ENCODE results near the gene BICC1.

Gene BICC1

DNA sequence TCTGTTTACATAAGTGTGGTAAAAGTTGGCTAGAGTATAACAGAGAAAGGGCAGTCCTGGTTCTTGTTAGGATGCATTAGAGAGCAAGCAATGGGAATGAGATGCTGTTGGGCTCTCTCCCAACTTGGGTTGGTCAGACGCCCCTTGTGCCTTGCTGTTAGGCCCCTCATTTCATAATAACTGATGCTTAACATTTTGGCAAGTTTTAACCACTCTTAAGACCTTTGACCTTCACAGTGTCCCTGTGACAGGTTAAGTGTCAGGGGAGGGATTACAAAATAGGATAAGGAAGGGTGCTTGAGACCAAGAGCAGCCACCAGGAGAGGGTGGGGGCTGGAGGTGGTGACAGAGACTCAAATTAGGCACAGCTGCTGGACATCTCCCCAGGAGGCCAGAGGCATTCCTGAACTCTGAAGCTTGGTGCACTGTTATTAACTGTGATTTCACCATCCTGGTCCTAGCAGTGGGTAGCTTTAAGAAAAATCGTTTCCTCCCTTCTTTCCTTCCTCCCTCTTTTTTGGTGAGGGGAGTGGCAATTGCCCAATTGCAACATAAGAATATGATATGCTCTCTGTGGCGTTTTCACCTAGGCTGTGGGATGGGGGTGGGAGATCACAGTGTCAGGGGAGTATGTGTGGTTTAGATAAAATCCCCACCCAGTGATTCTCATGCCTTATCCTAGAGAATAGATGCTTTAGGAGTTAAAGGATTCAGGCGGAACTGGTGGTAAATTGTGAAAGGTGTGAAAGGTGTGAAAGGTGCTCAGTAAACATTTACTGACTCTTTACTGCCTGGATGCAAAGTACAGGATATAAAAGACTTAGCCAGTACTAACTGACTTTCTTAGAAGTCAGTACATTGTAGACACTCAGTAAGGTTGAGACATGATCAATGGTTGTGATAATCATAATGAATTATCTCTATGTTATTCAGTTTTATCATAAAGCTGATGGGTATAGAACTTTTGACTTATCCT is 270.5 kb downstream of the BICC1 start:
- in situ Hi-C loops (cut with HindIII; ENCODE audit: low pct_unique_long_range_greater_than_20kb, low sequenced_read_pairs): no loop called here
- TF ChIP-seq JUND (IDR thresholded peaks at IDR 0.05; ENCODE audit: low read depth): no peak
- DNase-seq (ENCODE audit: low read depth in 1 of 2, low spot score in 1 of 2): no peak

DNA sequence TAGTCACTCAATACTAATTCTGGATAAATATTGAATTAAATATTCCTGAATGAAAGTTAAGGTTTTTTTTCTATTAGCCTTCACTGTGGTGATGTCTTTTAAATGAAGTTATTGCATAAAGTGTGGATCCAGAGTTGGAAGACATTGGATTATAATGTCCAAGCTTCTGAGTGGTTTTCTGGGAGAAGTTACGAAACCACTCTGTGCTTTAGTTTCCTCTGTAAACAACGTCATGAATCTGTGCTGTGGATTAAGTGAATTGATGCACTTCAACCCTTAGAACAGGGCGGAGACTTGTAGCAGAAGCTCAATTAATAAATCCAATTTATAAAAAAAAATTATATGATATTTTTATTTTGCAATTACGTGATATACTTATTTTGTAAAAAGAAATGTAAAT is 271.7 kb downstream of the BICC1 start:
- in situ Hi-C loops (cut with HindIII; ENCODE audit: low pct_unique_long_range_greater_than_20kb, low sequenced_read_pairs): no loop called here
- DNase-seq (ENCODE audit: low read depth in 1 of 2, low spot score in 1 of 2): no peak
- TF ChIP-seq JUND (IDR thresholded peaks at IDR 0.05; ENCODE audit: low read depth): no peak

DNA sequence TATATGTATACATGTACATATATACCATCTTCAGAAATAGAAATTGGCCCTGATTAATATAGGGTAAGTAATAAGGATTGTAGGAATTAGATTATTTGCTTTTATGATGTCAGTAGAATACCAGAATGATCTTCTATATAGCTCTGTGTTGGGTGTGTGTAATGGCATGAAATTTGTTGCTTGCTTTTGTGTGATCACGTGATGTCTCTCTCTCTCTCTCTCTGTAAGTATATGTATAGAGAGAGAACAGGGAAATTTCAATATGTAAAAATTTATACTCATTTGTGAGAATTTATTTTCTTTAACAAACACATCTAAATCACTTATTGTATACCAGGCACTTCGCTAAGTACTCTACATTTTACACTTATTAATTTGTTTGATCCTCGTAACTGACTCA is 272.7 kb downstream of the BICC1 start:
- no peak for DNase-seq (ENCODE audit: low read depth in 1 of 2, low spot score in 1 of 2)
- in situ Hi-C loops (cut with HindIII; ENCODE audit: low pct_unique_long_range_greater_than_20kb, low sequenced_read_pairs): no loop called here
- no peak for TF ChIP-seq JUND (IDR thresholded peaks at IDR 0.05; ENCODE audit: low read depth)

DNA sequence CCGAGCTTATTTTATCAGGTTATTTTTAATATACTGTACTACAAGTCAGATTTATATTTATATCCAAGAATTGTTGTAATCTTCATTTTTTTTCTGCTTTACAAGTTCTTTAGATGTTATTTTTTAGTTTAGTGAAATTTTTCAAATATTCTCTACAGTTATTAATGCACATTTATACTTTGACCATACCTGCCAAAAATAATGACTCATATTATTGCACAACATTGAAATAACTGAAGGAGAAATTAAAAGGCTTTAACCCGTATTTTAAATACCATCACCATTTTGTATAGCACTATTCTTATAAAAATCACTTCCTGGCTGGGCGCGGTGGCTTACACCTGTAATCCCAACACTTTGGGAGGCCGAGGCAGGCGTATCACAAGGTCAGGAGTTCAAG is 278.5 kb downstream of the BICC1 start:
- no peak for TF ChIP-seq JUND (IDR thresholded peaks at IDR 0.05; ENCODE audit: low read depth)
- in situ Hi-C loops (cut with HindIII; ENCODE audit: low pct_unique_long_range_greater_than_20kb, low sequenced_read_pairs): no loop called here
- DNase-seq (ENCODE audit: low read depth in 1 of 2, low spot score in 1 of 2): no peak

GRCh38 chr10:58795560-58795959 is 282.9 kb downstream of the BICC1 start:
- in situ Hi-C loops (cut with HindIII; ENCODE audit: low pct_unique_long_range_greater_than_20kb, low sequenced_read_pairs): no loop called here
- no peak for DNase-seq (ENCODE audit: low read depth in 1 of 2, low spot score in 1 of 2)
- TF ChIP-seq JUND (IDR thresholded peaks at IDR 0.05; ENCODE audit: low read depth): no peak

GRCh38 chr10:58796242-58796641 is 283.6 kb downstream of the BICC1 start:
- in situ Hi-C loops (cut with HindIII; ENCODE audit: low pct_unique_long_range_greater_than_20kb, low sequenced_read_pairs): no loop called here
- TF ChIP-seq JUND (IDR thresholded peaks at IDR 0.05; ENCODE audit: low read depth): no peak
- no peak for DNase-seq (ENCODE audit: low read depth in 1 of 2, low spot score in 1 of 2)

- in situ Hi-C loops (cut with HindIII; ENCODE audit: low pct_unique_long_range_greater_than_20kb, low sequenced_read_pairs): no loop called here
- no peak for TF ChIP-seq JUND (IDR thresholded peaks at IDR 0.05; ENCODE audit: low read depth)
- no peak for DNase-seq (ENCODE audit: low read depth in 1 of 2, low spot score in 1 of 2)
Measured at GRCh38 chr10:58796824-58797223, 284.2 kb downstream of the BICC1 start.

DNA sequence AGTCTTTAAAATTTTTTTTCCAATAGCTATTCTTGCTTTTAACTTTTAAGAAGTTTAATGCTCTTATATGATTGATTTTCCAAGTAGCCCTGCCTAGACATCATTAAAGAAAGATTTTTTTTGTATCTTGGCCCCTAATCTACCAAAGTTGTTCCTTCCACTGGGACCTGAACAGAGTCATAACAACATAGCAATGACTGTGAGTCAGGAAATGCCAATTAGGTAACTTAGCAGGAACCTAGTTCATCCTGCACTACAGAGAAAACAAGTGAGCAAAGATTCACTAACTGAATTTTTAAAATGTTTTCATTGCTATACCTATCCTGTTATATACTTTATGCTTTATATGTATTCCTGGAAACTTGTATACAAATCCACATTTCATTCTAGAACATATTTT is 284.7 kb downstream of the BICC1 start:
- TF ChIP-seq JUND (IDR thresholded peaks at IDR 0.05; ENCODE audit: low read depth): no peak
- DNase-seq (ENCODE audit: low read depth in 1 of 2, low spot score in 1 of 2): no peak
- in situ Hi-C loops (cut with HindIII; ENCODE audit: low pct_unique_long_range_greater_than_20kb, low sequenced_read_pairs): no loop called here

- in situ Hi-C loops (cut with HindIII; ENCODE audit: low pct_unique_long_range_greater_than_20kb, low sequenced_read_pairs): no loop called here
- no peak for DNase-seq (ENCODE audit: low read depth in 1 of 2, low spot score in 1 of 2)
- TF ChIP-seq JUND (IDR thresholded peaks at IDR 0.05; ENCODE audit: low read depth): no peak
Measured at GRCh38 chr10:58802047-58802446, 289.4 kb downstream of the BICC1 start.

GRCh38 chr10:58806323-58806722 is 293.7 kb downstream of the BICC1 start:
- in situ Hi-C loops (cut with HindIII; ENCODE audit: low pct_unique_long_range_greater_than_20kb, low sequenced_read_pairs): no loop called here
- no peak for DNase-seq (ENCODE audit: low read depth in 1 of 2, low spot score in 1 of 2)
- no peak for TF ChIP-seq JUND (IDR thresholded peaks at IDR 0.05; ENCODE audit: low read depth)

DNA sequence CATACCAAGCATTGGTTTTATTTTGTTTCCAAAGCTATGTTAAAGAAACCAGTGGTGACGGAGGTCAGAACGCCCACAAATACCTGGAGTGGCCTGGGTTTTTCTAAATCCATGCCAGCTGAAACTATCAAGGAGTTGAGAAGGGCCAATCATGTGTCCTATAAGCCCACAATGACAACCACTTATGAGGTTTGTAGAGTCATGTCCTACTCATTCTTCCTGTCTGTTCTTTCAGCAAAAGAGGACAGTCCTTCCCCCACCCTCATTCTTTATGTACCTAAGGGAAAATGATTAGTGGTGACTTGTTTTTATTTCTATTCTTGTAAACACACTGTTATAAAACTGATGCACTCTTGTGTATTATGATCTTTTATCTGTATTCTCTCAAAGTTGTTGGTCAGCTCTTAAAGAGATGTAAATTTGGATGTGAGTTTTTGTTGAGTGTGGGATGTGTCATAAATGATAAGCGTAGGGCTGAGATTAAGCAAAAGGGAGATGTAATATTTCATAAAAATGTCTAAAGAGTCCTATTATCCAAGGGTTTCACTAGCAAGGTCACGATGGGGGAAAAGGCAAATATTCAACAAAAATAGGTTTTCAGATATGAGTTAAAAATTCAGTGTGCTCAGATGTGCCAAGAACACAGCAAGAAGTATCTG is 294.4 kb downstream of the BICC1 start:
- no peak for TF ChIP-seq JUND (IDR thresholded peaks at IDR 0.05; ENCODE audit: low read depth)
- no peak for DNase-seq (ENCODE audit: low read depth in 1 of 2, low spot score in 1 of 2)
- in situ Hi-C loops (cut with HindIII; ENCODE audit: low pct_unique_long_range_greater_than_20kb, low sequenced_read_pairs): no loop called here

- no peak for TF ChIP-seq JUND (IDR thresholded peaks at IDR 0.05; ENCODE audit: low read depth)
- in situ Hi-C loops (cut with HindIII; ENCODE audit: low pct_unique_long_range_greater_than_20kb, low sequenced_read_pairs): no loop called here
- no peak for DNase-seq (ENCODE audit: low read depth in 1 of 2, low spot score in 1 of 2)
Measured at GRCh38 chr10:58807629-58808022, 295.0 kb downstream of the BICC1 start.

- no peak for TF ChIP-seq JUND (IDR thresholded peaks at IDR 0.05; ENCODE audit: low read depth)
- in situ Hi-C loops (cut with HindIII; ENCODE audit: low pct_unique_long_range_greater_than_20kb, low sequenced_read_pairs): no loop called here
- DNase-seq (ENCODE audit: low read depth in 1 of 2, low spot score in 1 of 2): peak; percentile 11 to 38
Measured at GRCh38 chr10:58810751-58811150, 298.1 kb downstream of the BICC1 start.
